Gastrocnemius medialis (tissue), 4 donors: ENCODE data around the gene CCDC178. TPM values are rescaled to one million over a fixed set of nuclear protein-coding genes. Genes with fewer than 3 reads are reported as not detected.

Experiments
- ATAC-seq, 2 donors: fragments of 150-250 bp; one replicate each; pipeline ENCODE4 v1.9.1; 2016
- DNase-seq, 2 donors: peaks; one replicate each; pipeline ENCODE4 v3.0.0-alpha.2; 2019
- H3K27ac ChIP-seq, 4 donors: fragments of 200-600 bp; sonication (generic); 1 replicate in 1 of 4; 2 replicates in 3 of 4; pipeline ENCODE4 v1.5.1; 2016 to 2018; ENCODE audit warnings: mild to moderate bottlenecking in 2 of 4, moderate library complexity in 1 of 4
- H3K27me3 ChIP-seq, 3 donors: fragments of 200-600 bp; sonication (generic) in 2 of 3; 1 replicate in 1 of 3; 2 replicates in 2 of 3; pipeline versions ENCODE4 v1.5.1 to v1.6.0; 2016 to 2019; ENCODE audit warnings: mild to moderate bottlenecking in 1 of 3, moderate library complexity in 1 of 3
- H3K36me3 ChIP-seq, 2 donors: fragments of 200-600 bp; sonication (generic) in 1 of 2; one replicate each; pipeline ENCODE4 v1.5.1; 2017 to 2018
- H3K4me1 ChIP-seq, 2 donors: fragments of 200-600 bp; sonication (generic) in 1 of 2; one replicate each; pipeline ENCODE4 v1.5.1; 2016 to 2017; ENCODE audit warnings: mild to moderate bottlenecking in 2 of 2
- H3K4me3 ChIP-seq, 4 donors: fragments of 200-600 bp; sonication (generic) in 3 of 4; 1 replicate in 1 of 4; 2 replicates in 3 of 4; pipeline ENCODE4 v1.5.1; 2016 to 2019; ENCODE audit warnings: mild to moderate bottlenecking in 2 of 4
- H3K9me3 ChIP-seq, 3 donors: fragments of 200-600 bp; sonication (generic) in 2 of 3; 1 replicate in 1 of 3; 2 replicates in 2 of 3; pipeline ENCODE4 v1.5.1; 2016 to 2019
- CTCF ChIP-seq, 5 experiments: fragments of 450-650 bp in 3 of 5; fragments of 200-600 bp in 2 of 5; sonication (generic) in 2 of 5; IDR thresholded peaks in 4 of 5; conservative IDR thresholded peaks in 1 of 5; 1 replicate in 4 of 5; 2 replicates in 1 of 5; pipeline ENCODE4 v1.5.1; 2016 to 2019; ENCODE audit warnings: antibody characterized with exemption in 5 of 5, mild to moderate bottlenecking in 3 of 5, moderate library complexity in 3 of 5
- POLR2A ChIP-seq, 2 donors: fragments of 450-650 bp; IDR thresholded peaks; one replicate each; pipeline ENCODE4 v1.6.1; 2017; ENCODE audit warnings: antibody characterized with exemption in 2 of 2, mild to moderate bottlenecking in 2 of 2, moderate library complexity in 2 of 2
- in situ Hi-C, 4 donors: fragments of 200-750 bp; cut with MboI; loops; one replicate each; pipeline versions ENCODE4 v1.15.0 to v1.8.0; 2017; ENCODE audit warnings: low sequenced_read_pairs in 4 of 4
- intact Hi-C: fragments of 100-400 bp; cut with DNase I; formaldehyde crosslinking; loops from one replicate; pipeline ENCODE4 v1.15.1; 2023; ENCODE audit warnings: low total_unique reads
- total RNA-seq, 4 donors: library from RNA; depleted of rRNA; stranded (reverse); fragments of >200 nt; gene quantifications; one replicate each; pipeline versions ENCODE4 v1.1.0 to v1.2.3, GENCODE V29; 2016

Gene CCDC178
- total RNA-seq, 4 donors from 2014 or later, result 0.35 TPM; not detected in 3

- Histone ChIP-seq H3K9me3 (no peaks in the 10 kb centered on the region), H3K4me3 (no peak overlapping the region), H3K36me3 (no peaks in the 10 kb centered on the region), H3K27ac (no peak overlapping the region), H3K27me3 (no peaks in the 10 kb centered on the region), H3K4me1 (no peaks in the 10 kb centered on the region)
- intact Hi-C loops, result no loop called here
- DNase-seq (no peak), ATAC-seq (no peak)
- in situ Hi-C loops, result no loop called here
- TF ChIP-seq CTCF (IDR thresholded peaks at IDR 0.05 in 4 of 5, conservative IDR thresholded peaks at IDR 0.05 in 1 of 5) (no peak), POLR2A (IDR thresholded peaks at IDR 0.05) (no peak)
Observed at GRCh38 chr18:32911660-32912284, 528.7 kb downstream of the CCDC178 start.

DNA sequence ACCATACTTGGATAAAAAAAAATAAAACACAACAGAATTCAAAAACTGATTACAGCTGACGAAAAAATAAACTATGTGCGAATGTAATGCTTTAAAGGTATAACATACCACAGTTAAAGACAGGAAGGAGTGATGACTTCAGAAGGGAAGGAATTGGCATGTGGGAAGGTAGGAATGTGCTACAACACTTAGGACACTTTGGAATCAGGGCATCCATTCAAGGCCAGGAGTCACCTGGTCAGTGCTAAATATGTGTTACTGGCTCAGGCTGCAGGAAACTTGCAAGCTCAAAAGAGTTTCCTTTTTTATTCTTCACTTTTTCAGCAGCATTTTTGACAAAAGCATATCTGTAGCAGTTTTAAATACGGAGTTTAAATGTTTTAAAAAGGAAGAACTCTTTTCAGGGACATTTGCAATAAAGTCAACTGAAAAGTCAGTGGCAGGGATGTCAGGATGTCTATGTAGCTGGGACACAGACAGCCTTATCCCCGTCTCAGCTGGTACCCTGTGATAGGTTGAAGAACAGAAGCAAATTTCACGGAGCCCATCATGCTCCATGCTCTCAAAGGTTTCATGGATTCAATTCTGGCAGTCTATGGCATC, 529.7 kb downstream of the CCDC178 start:
- Histone ChIP-seq H3K9me3 (no peaks in the 10 kb centered on the region), H3K27me3 (no peaks in the 10 kb centered on the region), H3K4me3 (no peak overlapping the region), H3K4me1 (no peaks in the 10 kb centered on the region), H3K27ac (no peak overlapping the region), H3K36me3 (no peaks in the 10 kb centered on the region)
- DNase-seq (no peak), ATAC-seq (no peak)
- no peak for TF ChIP-seq POLR2A (IDR thresholded peaks at IDR 0.05)
- TF ChIP-seq CTCF (IDR thresholded peaks at IDR 0.05 in 4 of 5, conservative IDR thresholded peaks at IDR 0.05 in 1 of 5), result no peak
- in situ Hi-C loops, result no loop called here
- intact Hi-C loops, result no loop called here

DNA sequence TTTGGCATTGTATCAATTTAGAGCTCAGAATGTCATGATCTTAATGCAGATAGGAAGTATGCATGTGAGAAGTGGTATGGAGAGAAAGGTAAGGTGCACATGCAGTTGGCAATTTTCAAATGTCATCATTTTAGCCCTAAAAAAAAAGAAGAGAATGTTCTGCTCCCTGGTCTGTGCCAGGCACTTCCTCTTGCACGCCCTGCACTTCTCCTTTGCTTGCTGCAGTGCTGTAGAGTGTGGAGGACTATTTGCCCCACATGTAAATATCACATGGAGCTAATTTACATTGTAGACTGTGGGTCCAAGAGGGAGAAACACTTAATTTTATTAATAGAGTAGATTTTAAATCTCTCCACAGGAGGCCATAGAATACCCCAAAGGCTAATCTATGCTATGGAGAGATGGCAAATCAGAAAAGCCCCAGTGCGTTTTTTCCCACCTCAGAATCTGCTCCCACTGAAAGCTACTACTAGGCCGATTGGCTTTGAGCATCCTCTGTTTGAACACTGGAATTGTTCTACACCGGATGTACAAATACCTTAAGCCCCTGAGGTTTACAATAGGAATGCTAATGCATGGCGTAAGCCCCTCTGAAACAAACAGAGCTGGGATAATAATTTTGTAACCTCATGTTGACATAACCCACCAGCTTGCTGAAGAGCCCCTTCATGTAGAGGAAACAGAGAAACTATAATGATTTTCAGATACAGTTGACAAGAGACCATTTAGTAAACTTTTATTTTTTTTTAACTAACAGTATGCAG, 530.5 kb downstream of the CCDC178 start:
- H3K36me3 ChIP-seq, result no peaks in the 10 kb centered on the region
- no peaks in the 10 kb centered on the region for H3K27me3 ChIP-seq
- no peaks in the 10 kb centered on the region for H3K4me1 ChIP-seq
- TF ChIP-seq POLR2A (IDR thresholded peaks at IDR 0.05), result no peak
- no peak for TF ChIP-seq CTCF (IDR thresholded peaks at IDR 0.05 in 4 of 5, conservative IDR thresholded peaks at IDR 0.05 in 1 of 5)
- intact Hi-C loops (no loop called here), in situ Hi-C loops (no loop called here)
- no peak for DNase-seq
- H3K9me3 ChIP-seq, result no peaks in the 10 kb centered on the region
- H3K27ac ChIP-seq, result no peak overlapping the region
- H3K4me3 ChIP-seq, result no peak overlapping the region
- no peak for ATAC-seq

GRCh38 chr18:32908424-32908805, 532.1 kb downstream of the CCDC178 start:
- H3K4me1 ChIP-seq, result no peaks in the 10 kb centered on the region
- no peak for ATAC-seq
- H3K4me3 ChIP-seq, result no peak overlapping the region
- in situ Hi-C loops, result no loop called here
- H3K27ac ChIP-seq, result no peak overlapping the region
- H3K36me3 ChIP-seq, result no peaks in the 10 kb centered on the region
- no peak for TF ChIP-seq CTCF (IDR thresholded peaks at IDR 0.05 in 4 of 5, conservative IDR thresholded peaks at IDR 0.05 in 1 of 5)
- no peak for TF ChIP-seq POLR2A (IDR thresholded peaks at IDR 0.05)
- no peaks in the 10 kb centered on the region for H3K27me3 ChIP-seq
- intact Hi-C loops, result no loop called here
- H3K9me3 ChIP-seq, result no peaks in the 10 kb centered on the region
- DNase-seq, result no peak
